HG02798 (cell line): Measurements from ENCODE around the gene LIMS2.

ENCODE experiments used
- ATAC-seq: cut with Tn5 transposase; IDR thresholded peaks from one replicate; pipeline ENCODE4 v1.9.1; 2021; ENCODE audit warnings: mild to moderate bottlenecking; ENCODE audit not compliant: unreplicated experiment, poor library complexity

Gene LIMS2

DNA sequence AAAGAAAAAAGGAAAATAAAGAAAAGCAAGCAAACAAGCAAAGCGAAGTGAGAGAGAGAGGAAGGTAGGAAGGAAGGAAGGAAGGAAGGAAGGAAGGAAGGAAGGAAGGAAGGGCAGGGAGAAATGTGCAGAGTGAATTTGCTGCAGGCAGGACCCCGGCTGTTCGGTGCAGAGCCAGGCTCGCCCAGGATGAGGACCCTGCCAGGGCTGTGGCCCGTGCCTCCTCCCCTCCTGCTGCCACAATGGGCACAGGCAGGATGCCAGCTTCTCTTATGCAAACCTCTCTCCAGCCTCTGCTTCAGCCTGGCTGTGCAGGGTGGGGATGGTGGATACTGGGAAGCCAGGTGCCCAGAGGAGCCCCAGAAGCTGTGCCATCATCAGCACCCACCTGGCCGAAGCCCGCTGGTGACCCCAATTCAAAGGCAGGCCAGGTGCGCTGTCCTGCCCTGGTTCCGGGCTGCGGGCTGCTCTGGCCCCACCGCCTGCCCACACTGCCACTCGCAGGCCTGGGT lies 26.2 kb downstream of the LIMS2 start:
- no peak for ATAC-seq

GRCh38 chr2:127648321-127648720 lies 27.0 kb downstream of the LIMS2 start:
- ATAC-seq = no peak

- ATAC-seq = no peak
Measured at GRCh38 chr2:127647242-127648190, 27.8 kb downstream of the LIMS2 start.

DNA sequence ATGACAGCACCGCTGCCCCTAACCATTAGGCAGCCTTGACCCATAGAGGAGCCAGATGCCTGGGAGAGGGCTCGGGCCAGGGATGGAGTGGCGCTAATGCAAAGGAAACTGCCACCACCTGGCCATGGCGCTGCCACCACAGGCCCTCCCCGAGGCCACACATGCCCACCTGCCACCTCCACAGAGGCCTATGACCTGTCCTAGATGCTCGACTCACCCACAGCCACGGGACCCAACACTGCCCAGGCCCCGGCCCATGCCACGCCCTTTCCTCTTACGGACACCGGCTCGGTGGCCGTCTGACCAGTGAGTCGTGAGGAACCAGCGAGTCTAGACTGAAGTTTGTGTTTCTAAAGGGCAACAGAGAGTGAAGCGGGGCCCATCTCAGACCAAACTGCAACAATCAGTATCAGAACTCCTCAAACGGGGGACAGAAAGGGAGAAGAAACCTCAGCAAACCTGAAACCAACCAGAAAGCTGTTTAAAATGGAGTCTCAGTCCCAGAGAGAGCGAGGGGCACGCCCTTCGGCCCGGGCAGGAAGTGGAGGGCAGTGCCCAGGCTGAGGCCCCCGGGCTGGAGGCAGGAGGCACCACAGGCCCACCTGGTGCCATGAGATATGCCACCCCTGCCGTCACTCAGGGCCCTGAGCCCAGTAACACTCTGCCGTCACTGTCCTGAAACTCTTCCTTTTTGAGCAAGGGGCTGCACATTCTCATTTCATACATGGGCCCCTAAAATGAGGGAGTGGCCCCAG lies 28.7 kb downstream of the LIMS2 start:
- no peak for ATAC-seq

GRCh38 chr2:127645395-127646291 lies 29.7 kb downstream of the LIMS2 start, which contains the start of gene GPR17:
GPR17 (plus strand) TSS chr2:127646153; CDS start chr2:127650736, 4,583 bp downstream.
- ATAC-seq = no peak

- no peak for ATAC-seq
Measured at GRCh38 chr2:127645026-127645394, 30.3 kb downstream of the LIMS2 start.

GRCh38 chr2:127644066-127645025 lies 31.0 kb downstream of the LIMS2 start:
- ATAC-seq = no peak

GRCh38 chr2:127643439-127644065 lies 31.8 kb downstream of the LIMS2 start:
- no peak for ATAC-seq

DNA sequence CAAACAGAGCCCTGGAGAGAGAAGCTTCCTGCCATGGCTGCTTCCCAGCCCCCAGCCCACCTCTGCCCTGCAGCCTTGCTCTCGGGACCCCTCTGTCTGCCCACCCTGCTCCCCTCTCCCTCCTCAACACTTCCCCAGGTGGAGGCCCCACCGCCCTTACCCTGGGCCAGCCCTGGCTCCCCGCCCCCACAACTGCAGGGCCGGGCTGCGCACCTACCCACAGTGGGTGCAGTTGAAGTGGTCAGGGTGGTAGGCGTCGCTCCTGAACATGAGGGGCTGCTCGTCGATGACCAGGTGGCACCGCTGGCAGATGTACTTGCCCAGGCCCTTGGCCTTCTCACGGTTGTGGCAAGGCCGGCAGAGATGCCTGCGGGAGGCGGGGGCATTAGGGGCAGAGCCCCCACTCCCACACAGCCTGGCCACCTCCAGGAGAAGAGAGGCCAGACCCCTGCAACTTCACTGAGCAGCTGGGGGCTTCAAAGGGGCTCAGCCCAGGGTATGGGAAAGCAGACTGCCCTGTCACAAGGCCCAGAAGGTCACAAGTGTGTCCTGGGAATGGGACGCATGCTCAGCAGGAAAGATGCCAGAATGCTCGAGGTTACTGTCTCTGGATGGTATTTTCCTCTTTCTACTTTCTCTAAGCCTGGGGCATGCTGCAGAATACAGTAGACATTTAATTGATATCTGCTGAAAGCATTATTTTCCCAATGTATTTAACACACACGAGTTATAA lies 32.5 kb downstream of the LIMS2 start:
- ATAC-seq = no peak

DNA sequence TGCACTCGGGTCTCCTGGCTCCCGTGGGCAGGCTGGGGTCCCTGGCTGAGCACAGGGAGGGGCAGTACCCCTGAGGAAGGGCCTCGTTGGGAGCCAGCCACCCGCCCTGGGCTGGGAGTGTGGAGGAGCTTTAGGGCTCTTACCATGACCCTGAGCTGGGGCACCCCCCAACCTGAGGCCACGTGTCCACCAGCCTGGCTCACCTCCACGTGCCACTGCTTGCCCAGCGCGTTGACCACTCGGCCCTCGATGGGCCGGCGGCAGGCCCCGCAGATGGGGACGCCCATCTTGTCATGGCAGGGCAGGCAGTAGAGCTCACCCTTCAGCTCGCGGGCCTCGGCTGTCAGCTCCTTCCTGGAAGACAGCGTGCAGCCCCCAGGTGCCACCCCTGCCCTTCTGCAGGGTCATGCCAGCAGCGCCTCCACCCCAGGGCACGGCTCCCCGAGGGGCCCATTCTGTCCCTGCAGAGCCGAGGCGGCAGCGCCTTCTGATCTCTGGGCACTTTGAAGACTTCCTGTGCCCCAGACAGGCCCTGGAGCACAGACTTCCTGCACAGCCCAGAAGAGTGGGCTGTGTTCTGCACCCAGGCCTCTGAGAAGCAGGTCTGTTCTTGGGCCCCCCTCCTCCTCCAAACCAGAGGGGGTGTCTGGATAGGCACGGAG lies 33.4 kb downstream of the LIMS2 start:
- no peak for ATAC-seq

DNA sequence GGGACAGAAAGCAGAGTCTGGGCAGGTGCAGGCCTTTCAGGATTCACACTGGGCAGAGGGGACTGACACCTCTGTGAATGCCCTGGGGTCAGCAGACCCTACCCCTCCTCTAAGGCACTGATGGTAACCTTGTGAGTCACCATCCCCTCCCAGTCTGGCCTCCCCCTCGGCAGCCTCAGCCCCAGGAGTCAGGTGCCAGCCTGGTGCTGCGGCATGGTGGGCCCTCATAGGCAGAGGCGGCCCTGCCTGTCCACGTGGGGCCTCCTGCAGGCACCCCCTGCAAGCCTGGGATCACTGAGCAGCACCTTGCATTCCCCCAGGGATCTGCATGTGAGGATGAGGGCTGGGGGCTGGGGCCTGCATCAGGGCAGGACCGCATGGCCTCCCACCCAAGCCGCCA lies 34.2 kb downstream of the LIMS2 start:
- no peak for ATAC-seq

DNA sequence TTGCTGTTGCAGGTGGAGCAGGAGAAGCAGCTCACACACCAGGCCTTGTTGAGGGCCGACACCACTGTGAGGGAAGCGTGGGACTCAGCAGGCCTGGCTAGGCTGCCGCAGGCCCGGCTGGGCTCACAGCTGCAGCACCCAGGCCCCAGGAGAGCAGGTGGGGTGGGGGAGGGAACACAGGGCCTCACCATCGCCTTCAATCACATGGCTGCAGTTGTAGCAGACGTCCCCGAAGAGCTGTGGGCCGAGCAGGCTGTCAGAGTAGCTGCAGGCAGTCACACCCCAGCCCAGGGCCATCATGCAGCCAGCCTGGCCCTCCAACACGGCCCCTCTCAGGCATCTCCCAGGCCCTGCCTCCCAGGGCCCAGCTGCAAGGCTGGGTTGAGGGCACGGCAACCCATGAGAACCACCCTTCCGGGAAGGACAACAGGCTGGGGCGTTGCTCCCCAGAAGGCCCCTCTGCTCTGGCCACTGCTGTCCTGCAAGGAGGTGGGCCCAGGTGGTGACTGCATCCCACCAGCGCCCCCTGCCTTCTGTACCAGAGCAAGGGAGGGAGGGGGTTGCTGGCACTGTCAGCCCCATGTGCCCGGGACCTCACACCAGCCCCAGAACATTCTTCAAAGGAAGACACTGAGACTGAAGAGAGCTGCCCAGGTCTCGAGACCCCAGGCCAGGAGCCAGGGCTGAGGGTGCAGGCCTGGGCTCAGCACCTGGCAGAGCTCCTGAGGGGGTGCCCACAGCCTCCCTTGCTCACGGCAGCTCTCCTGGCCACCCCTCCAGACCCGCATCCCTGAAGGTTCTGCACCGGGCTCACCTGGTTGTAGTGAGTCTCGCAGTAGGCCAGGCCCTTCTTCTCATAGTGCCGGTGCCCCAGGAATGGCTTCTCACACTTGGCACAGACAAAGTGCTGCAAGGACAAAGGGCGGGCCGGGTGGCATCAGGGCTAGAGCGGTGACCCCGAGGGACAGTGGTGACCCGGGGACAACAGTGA lies 35.0 kb downstream of the LIMS2 start:
- peak; percentile 65 for ATAC-seq

GRCh38 chr2:127639111-127639474 lies 36.2 kb downstream of the LIMS2 start:
- no peak for ATAC-seq

DNA sequence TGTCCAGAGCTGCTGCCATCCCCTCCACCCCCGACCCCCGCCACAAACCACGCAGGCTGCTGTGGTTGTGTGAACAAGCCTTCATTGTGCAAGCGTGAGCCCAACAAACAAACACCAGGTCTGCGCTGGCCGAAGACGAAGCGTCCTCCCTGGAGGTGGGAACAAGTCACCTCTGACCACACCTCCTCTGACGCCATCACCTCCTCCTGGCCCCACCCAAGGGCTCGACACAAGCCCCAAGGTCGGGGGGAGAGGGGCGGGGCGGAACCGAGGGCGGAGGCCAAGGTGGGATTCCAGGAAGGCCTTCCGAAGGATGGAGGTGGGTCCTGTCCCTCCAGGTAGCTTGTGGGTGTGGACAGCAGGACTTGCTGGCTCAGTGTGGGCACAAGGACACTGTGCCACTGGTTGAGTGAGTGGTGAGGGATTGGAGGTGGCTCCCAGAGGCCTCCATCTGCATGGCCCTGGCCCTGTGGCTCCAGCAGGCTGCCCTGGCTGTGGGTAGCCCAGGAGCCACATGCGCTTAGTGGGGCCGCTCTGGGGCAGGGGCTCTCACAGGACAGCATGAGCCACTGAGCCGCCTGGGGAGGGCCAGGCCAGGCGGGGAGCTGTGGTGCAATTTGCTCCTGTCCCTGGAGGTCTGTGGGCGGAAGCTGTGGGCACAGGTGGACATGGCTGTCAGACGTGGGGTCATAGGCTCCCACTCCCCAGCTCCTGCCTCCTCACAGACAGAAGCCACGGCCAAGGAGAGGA lies 36.8 kb downstream of the LIMS2 start:
- no peak for ATAC-seq

DNA sequence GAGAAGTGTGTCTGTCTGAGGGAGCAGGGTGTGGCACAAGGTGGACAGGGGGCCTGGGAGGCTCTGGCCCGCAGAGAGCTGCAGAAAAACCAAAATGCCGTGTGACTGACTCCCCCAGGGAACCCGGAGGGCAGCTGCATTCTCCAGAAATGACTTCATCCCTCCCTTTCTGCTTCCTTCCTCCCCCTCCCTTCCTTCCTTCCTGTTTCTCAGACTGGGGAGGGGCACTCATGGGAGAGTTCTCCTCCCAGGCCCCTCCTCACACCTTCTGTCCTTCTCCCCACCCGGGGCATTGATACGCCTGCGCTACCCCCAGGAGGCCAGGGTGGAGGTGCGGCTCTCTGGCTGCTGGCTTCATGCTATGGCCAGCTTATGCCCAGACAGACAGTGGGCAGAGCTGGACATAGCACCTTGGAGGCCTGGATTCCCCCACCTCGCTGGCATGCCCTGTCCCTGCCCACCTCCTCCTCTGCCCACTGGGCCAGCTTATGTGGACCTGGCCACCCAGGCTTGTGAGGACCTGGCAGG lies 37.5 kb downstream of the LIMS2 start:
- ATAC-seq = no peak
